A673 (cell line): Measurements from ENCODE around the gene SH2D4B. TPM values are rescaled to one million over a fixed set of nuclear protein-coding genes. Genes with fewer than 3 reads are reported as not detected.

Experiments used
- BruUV-seq: library from RNA; stranded (reverse); fragments of 400-500 nt; replicated peaks from 2 replicates; lab custom pipeline; 2021; lab: Mats Ljungman, UMichigan
- CTCF ChIA-PET: fragments of 300-600 bp; sonication (Branson Sonifier 250); formaldehyde crosslinking; loops from one replicate; lab custom pipeline; 2022; ENCODE audit warnings: antibody characterized with exemption; lab: Charles Lee
- POLR2A ChIA-PET: fragments of 300-600 bp; sonication (Branson Sonifier 250); formaldehyde crosslinking; loops from one replicate; lab custom pipeline; 2022; ENCODE audit warnings: antibody characterized with exemption; ENCODE audit not compliant: low non-redundant PET; lab: Charles Lee
- DNase-seq: peaks from one replicate; pipeline ENCODE4 v3.0.0-alpha.2; 2015; ENCODE audit warnings: low spot score
- H3K27ac ChIP-seq: fragments of 200-600 bp; sonication (generic); 2 replicates; pipeline ENCODE4 v1.5.1; 2016; ENCODE audit warnings: mixed run types, low read depth, mild to moderate bottlenecking, mixed read lengths, antibody characterized with exemption, low read length; ENCODE audit not compliant: poor library complexity, severe bottlenecking
- H3K27me3 ChIP-seq: fragments of 200-600 bp; sonication (generic); replicated peaks from 2 replicates; pipeline ENCODE4 v1.6.1; 2017; ENCODE audit warnings: mixed run types, low read depth, mild to moderate bottlenecking, mixed read lengths, antibody characterized with exemption, low read length; ENCODE audit not compliant: insufficient read depth, poor library complexity
- H3K36me3 ChIP-seq: fragments of 200-600 bp; sonication (generic); 2 replicates; pipeline ENCODE4 v1.6.1; 2016; ENCODE audit warnings: mixed run types, mild to moderate bottlenecking, mixed read lengths, antibody characterized with exemption, low read length; ENCODE audit not compliant: insufficient read depth, poor library complexity, severe bottlenecking
- H3K4me1 ChIP-seq: fragments of 200-600 bp; sonication (generic); 2 replicates; pipeline ENCODE4 v1.6.1; 2017; ENCODE audit warnings: mixed run types, mild to moderate bottlenecking, mixed read lengths, antibody characterized with exemption, low read length; ENCODE audit not compliant: insufficient read depth, poor library complexity, severe bottlenecking
- H3K4me3 ChIP-seq: fragments of 200-600 bp; sonication (generic); 2 replicates; pipeline ENCODE4 v1.5.1; 2016; ENCODE audit warnings: low read depth, mixed run types, mild to moderate bottlenecking, mixed read lengths, low read length; ENCODE audit not compliant: poor library complexity, severe bottlenecking
- H3K9me3 ChIP-seq: fragments of 200-600 bp; sonication (generic); 2 replicates; pipeline ENCODE4 v1.6.1; 2016; ENCODE audit warnings: mixed run types, low read depth, mild to moderate bottlenecking, mixed read lengths, antibody characterized with exemption, low read length; ENCODE audit not compliant: poor library complexity, severe bottlenecking
- CTCF ChIP-seq: fragments of 300-800, 200-600 bp; sonication (generic); conservative IDR thresholded peaks from 2 replicates; pipeline ENCODE4 v1.5.1; 2017; ENCODE audit warnings: low read depth, mild to moderate bottlenecking, antibody characterized with exemption, low read length, moderate library complexity, mixed read lengths
- EZH2 ChIP-seq: fragments of 200-600 bp; sonication (generic); IDR thresholded peaks from 2 replicates; pipeline ENCODE4 v1.6.1; 2017; ENCODE audit warnings: borderline replicate concordance, low read depth, mild to moderate bottlenecking, mixed read lengths, antibody characterized with exemption, low read length; ENCODE audit not compliant: poor library complexity, severe bottlenecking
- intact Hi-C: fragments of 100-400 bp; cut with micrococcal nuclease; formaldehyde crosslinking; loops from one replicate; pipeline ENCODE4 v1.10.0; 2022; ENCODE audit not compliant: unreplicated experiment
- total RNA-seq: library from RNA; stranded (reverse); gene quantifications from 2 replicates; pipeline ENCODE4 v1.2.3, GENCODE V29; 2021

The SH2D4B gene
- total RNA-seq, 1 experiment from 2014 or later, result 0.19 TPM

DNA sequence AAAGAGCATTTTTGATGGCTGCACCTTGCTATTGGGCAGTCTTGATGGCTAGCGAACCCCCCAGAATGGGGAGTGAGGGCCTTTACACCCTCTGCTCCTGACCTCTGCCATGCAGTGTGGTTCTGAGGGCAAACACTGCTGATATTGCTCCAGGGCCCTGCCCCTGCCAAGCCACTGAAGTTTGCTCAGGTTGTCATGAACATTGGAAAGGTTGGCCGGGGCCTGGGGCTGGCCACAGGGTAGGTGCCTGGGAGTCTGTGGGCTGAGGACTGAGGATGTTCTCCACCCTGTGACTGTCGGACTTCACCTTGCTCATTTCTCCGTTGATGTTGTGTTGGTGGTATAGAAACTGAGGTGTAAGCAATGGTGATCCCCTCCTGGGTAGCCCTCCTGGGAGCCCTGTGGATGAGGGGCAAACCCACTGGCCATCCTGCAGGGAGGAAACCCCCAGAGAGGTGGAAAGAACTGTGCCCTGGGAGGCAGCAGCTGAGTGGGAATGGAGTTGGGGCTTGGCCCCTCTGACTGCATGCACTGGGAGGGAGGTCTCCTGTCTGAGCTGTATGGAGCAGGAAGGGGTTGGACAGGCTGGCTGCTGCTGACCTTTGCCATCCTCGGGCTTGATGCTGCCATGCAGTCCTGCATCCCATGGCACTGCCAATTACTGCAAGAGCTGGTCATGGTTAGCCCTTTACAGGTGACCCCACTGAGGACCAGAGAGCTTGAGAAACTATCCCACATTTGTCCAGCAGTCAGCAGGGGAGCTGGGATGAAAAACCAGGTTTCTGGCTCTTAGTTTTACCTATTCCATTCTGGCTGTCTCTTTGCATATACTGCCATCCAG lies 77.1 kb downstream of the SH2D4B start:
- H3K27ac ChIP-seq, result no peak overlapping the region
- POLR2A ChIA-PET, result no interaction called here
- CTCF ChIA-PET, result no interaction called here
- no peaks in the 10 kb centered on the region for H3K4me1 ChIP-seq
- H3K9me3 ChIP-seq, result no peaks in the 10 kb centered on the region
- H3K4me3 ChIP-seq, result no peak overlapping the region
- no TSS peak for BruUV-seq
- TF ChIP-seq EZH2 (no peak), CTCF (no peak)
- no peaks in the 10 kb centered on the region for H3K27me3 ChIP-seq
- no peak for DNase-seq
- H3K36me3 ChIP-seq, result no peaks in the 10 kb centered on the region
- intact Hi-C loops, result no loop called here

DNA sequence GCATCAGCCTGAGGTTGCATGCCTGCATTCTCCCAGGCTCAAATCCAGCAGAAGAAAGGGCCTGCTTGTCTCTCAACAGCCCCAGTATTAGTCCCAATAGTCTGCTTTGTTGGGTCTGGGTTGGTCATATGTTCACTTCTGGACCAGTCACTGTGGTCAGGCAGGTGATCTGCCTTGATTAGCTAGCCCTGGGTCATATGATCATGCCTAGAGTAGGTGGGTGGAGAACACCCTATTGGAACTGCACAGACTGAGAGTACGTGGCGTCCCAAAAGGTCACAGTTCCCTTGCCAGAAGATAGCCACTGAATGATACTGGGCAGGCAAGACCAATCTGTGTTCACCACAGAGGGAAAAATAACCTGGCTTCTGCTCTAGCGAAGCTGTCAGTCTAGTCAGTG lies 80.1 kb downstream of the SH2D4B start:
- CTCF ChIA-PET, result no interaction called here
- intact Hi-C loops, result no loop called here

GRCh38 chr10:80619036-80619435 lies 81.3 kb downstream of the SH2D4B start:
- no peak for DNase-seq
- BruUV-seq, result no TSS peak
- H3K4me3 ChIP-seq, result no peak overlapping the region
- ChIA-PET CTCF (no interaction called here), POLR2A (no interaction called here)
- no peaks in the 10 kb centered on the region for H3K4me1 ChIP-seq
- intact Hi-C loops, result no loop called here
- H3K27ac ChIP-seq, result no peak overlapping the region
- TF ChIP-seq CTCF (no peak), EZH2 (no peak)
- H3K36me3 ChIP-seq, result no peaks in the 10 kb centered on the region
- H3K9me3 ChIP-seq, result no peaks in the 10 kb centered on the region
- no peaks in the 10 kb centered on the region for H3K27me3 ChIP-seq

More for the DNA sequence above, 80.1 kb downstream of the SH2D4B start:
- Histone ChIP-seq H3K36me3 (no peaks in the 10 kb centered on the region), H3K27me3 (no peaks in the 10 kb centered on the region), H3K4me1 (no peaks in the 10 kb centered on the region), H3K4me3 (no peak overlapping the region), H3K27ac (no peak overlapping the region), H3K9me3 (no peaks in the 10 kb centered on the region)
- POLR2A ChIA-PET, result no interaction called here
- TF ChIP-seq EZH2 (no peak), CTCF (no peak)
- no peak for DNase-seq
- BruUV-seq, result no TSS peak
